ENCODE results near the gene NCAM1.

NCAM1 gene

DNA sequence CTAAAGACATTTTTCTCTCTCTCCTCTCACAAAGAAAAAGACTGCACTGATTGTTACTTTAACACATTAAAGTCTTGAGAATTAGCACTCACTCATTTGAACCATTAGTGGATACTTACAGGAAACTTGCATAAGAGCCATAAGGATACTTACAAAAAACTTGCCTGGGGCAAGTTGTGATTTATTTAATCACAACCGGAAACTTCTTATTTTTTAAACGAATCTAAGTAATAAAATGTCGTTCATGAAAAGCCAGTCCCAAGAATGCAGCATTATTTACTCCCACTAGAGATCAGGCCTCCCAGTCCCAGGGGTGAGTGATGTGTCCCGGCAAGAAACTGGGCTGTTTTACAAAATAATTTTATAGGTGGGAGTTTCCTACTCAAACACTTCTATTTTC, 293.9 kb downstream of the NCAM1 start:
- Histone ChIP-seq H3K27ac (replicated peaks) (no peak overlapping the region), H3K27me3 (ENCODE audit: insufficient read depth, poor library complexity, severe bottlenecking) (no peaks in the 10 kb centered on the region), H3K4me3 (replicated peaks; ENCODE audit: insufficient read depth, low read length) (no peak overlapping the region)
- no peak for DNase-seq (ENCODE audit: low read depth in 1 of 2, low spot score in 1 of 2)
- no peak for TF ChIP-seq REST (IDR thresholded peaks at IDR 0.05; ENCODE audit: insufficient replicate concordance, low read depth)
- no peak for TF ChIP-seq CTCF (IDR thresholded peaks at IDR 0.05; ENCODE audit: insufficient read depth, low read length)
- no peak for TF ChIP-seq POLR2AphosphoS5 (IDR thresholded peaks at IDR 0.05; ENCODE audit: low read depth)
- no peak for TF ChIP-seq GABPA (IDR thresholded peaks at IDR 0.05; ENCODE audit: low read depth)
- no peak for TF ChIP-seq SPI1 (IDR thresholded peaks at IDR 0.05; ENCODE audit: borderline replicate concordance, low read depth)

GRCh38 chr11:113255741-113256140, 294.5 kb downstream of the NCAM1 start:
- no peak for DNase-seq (ENCODE audit: low read depth in 1 of 2, low spot score in 1 of 2)
- H3K27ac ChIP-seq (replicated peaks) = no peak overlapping the region
- no peaks in the 10 kb centered on the region for H3K27me3 ChIP-seq (ENCODE audit: insufficient read depth, poor library complexity, severe bottlenecking)
- H3K4me3 ChIP-seq (replicated peaks; ENCODE audit: insufficient read depth, low read length) = no peak overlapping the region
- no peak for TF ChIP-seq GABPA (IDR thresholded peaks at IDR 0.05; ENCODE audit: low read depth)
- no peak for TF ChIP-seq REST (IDR thresholded peaks at IDR 0.05; ENCODE audit: insufficient replicate concordance, low read depth)
- TF ChIP-seq CTCF (IDR thresholded peaks at IDR 0.05; ENCODE audit: insufficient read depth, low read length) = no peak
- no peak for TF ChIP-seq SPI1 (IDR thresholded peaks at IDR 0.05; ENCODE audit: borderline replicate concordance, low read depth)
- TF ChIP-seq POLR2AphosphoS5 (IDR thresholded peaks at IDR 0.05; ENCODE audit: low read depth) = no peak

DNA sequence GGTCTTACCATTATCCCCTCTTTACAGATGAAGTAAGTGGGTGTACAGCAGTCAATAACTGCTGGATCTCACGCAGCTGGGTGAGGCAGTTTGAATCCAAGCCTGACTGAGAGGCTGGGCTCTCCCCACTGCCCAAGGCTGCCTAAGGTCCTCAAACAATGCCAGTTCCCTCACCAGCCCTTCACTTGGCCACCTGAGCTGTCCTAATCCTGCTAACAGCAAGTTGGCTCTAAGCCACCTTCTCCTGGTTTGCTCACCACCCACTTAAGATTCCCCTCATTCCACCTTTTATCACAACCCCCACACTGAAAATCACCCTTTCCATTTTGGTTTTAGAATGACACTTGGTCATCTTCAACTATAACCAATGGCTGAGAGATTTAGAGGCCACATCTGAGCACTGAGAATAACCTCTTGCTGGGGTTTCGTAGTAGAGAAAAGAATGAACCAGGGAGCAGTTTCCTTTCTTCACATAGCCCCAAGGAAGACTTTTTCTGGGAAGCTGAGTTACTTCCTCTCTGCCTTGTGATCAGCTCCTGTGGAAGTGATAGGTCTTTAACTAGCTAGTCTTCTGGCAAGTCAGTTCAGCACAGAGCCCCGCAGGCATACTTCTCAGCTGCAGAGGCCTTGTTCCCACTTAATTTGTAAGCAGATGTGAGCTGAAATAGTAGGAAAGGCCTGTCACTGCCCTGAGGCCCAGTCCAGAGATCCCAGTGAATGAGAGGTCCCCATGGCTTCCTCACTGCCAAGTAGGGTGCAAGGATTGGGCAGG, 295.4 kb downstream of the NCAM1 start:
- no peak for TF ChIP-seq CTCF (IDR thresholded peaks at IDR 0.05; ENCODE audit: insufficient read depth, low read length)
- TF ChIP-seq GABPA (IDR thresholded peaks at IDR 0.05; ENCODE audit: low read depth) = no peak
- TF ChIP-seq POLR2AphosphoS5 (IDR thresholded peaks at IDR 0.05; ENCODE audit: low read depth) = no peak
- no peak for TF ChIP-seq REST (IDR thresholded peaks at IDR 0.05; ENCODE audit: insufficient replicate concordance, low read depth)
- TF ChIP-seq SPI1 (IDR thresholded peaks at IDR 0.05; ENCODE audit: borderline replicate concordance, low read depth) = no peak
- Histone ChIP-seq H3K27me3 (ENCODE audit: insufficient read depth, poor library complexity, severe bottlenecking) (no peaks in the 10 kb centered on the region), H3K27ac (replicated peaks) (no peak overlapping the region), H3K4me3 (replicated peaks; ENCODE audit: insufficient read depth, low read length) (no peak overlapping the region)
- DNase-seq (ENCODE audit: low read depth in 1 of 2, low spot score in 1 of 2) = no peak

All from HL-60 (cell line).